Uterus (tissue), 2 donors: ENCODE results near the gene TYRO3.

Experiments
- CTCF ChIP-seq, 4 experiments: fragments of 200-600 bp in 2 of 4; fragments of 450-650 bp in 2 of 4; sonication (generic) in 2 of 4; IDR thresholded peaks; one replicate each; pipeline ENCODE4 v1.5.1; 2016 to 2019; ENCODE audit warnings: antibody characterized with exemption in 4 of 4, mild to moderate bottlenecking in 2 of 4, moderate library complexity in 1 of 4
- POLR2A ChIP-seq, 2 donors: fragments of 450-650 bp; IDR thresholded peaks; one replicate each; pipeline ENCODE4 v1.6.1; 2016; ENCODE audit warnings: antibody characterized with exemption in 2 of 2, mild to moderate bottlenecking in 1 of 2, moderate library complexity in 1 of 2

- TF ChIP-seq CTCF (IDR thresholded peaks at IDR 0.05) (no peak), POLR2A (IDR thresholded peaks at IDR 0.05) (no peak)
Measured at GRCh38 chr15:41562784-41563198, 3.8 kb downstream of the TYRO3 start.
